SU-DHL-6 (cell line): ENCODE results near the gene CYP4F3.
"Not testable (repeated sequence)": the region's sequence is repeated elsewhere in the genome, so short reads cannot be mapped to it uniquely, and the experiment has no call there.

ENCODE experiments used
- CTCF ChIP-seq: fragments of 200-600 bp; sonication (generic); IDR thresholded peaks from one replicate; pipeline ENCODE4 v1.5.1; 2017; ENCODE audit warnings: antibody characterized with exemption, mild to moderate bottlenecking, low read length, moderate library complexity; ENCODE audit not compliant: insufficient read depth, poor library complexity, severe bottlenecking
- EZH2phosphoT487 ChIP-seq: fragments of 200-600 bp; sonication (generic), shearing (Covaris generic); conservative IDR thresholded peaks from 2 replicates; pipeline ENCODE4 v1.6.1; 2018; ENCODE audit warnings: mild to moderate bottlenecking, antibody characterized with exemption, low read length, moderate library complexity, mixed read lengths

GRCh38 chr19:15592506-15592905 lies 48.2 kb upstream of the CYP4F3 start:
- not testable (repeated sequence) for TF ChIP-seq CTCF, EZH2phosphoT487
